GM06990 (cell line): Measurements from ENCODE around the gene NOTCH4.

Experiments
- DNase-seq: peaks from one replicate; pipeline ENCODE4 v3.0.0-alpha.2; 2011; ENCODE audit not compliant: insufficient read length; ENCODE audit errors: extremely low read depth
- H3K27me3 ChIP-seq: replicated peaks from 2 replicates; pipeline ENCODE4 v1.6.0; 2011; ENCODE audit warnings: low read length; ENCODE audit not compliant: control insufficient read depth, insufficient read depth
- H3K36me3 ChIP-seq: 2 replicates; pipeline ENCODE4 v1.5.1; 2011; ENCODE audit warnings: low read length; ENCODE audit not compliant: control insufficient read depth, insufficient read depth
- H3K4me3 ChIP-seq: replicated peaks from 2 replicates; pipeline ENCODE4 v1.5.1; 2011; ENCODE audit warnings: low read depth, mild to moderate bottlenecking, control low read depth, low read length
- TF ChIP-seq, protein P1 (sequence below): IDR thresholded peaks from 2 replicates; pipeline ENCODE4 v1.5.1; 2011; ENCODE audit warnings: low read length, control low read depth, mild to moderate bottlenecking, inconsistent platforms; ENCODE audit not compliant: insufficient read depth, poor library complexity, severe bottlenecking

The NOTCH4 gene

DNA sequence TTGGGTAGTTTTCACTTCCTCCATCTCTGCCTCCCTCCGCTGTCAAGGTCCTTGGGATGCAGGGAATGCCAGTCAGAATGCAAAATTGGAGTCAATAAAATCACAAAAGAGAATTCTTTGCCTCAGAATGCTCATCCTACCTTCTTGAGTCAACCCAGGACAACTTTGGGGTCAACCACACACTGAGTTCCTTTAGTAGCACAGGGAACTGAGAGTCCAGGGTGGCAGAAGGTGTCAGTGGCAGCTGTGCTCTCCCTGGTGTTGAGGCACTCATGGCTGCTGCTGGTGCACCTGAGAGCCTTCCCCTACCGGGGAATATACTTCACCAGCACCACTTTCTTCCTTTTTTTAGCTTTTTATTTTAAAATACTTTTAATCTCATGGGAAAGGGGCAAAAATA is 829 bp upstream of the NOTCH4 start:
- peak; percentile 36 for DNase-seq
- no peaks in the 10 kb centered on the region for H3K36me3 ChIP-seq
- no peaks in the 10 kb centered on the region; the same call in 1 of the 2 replicates for H3K27me3 ChIP-seq
- TF ChIP-seq, protein P1, sequence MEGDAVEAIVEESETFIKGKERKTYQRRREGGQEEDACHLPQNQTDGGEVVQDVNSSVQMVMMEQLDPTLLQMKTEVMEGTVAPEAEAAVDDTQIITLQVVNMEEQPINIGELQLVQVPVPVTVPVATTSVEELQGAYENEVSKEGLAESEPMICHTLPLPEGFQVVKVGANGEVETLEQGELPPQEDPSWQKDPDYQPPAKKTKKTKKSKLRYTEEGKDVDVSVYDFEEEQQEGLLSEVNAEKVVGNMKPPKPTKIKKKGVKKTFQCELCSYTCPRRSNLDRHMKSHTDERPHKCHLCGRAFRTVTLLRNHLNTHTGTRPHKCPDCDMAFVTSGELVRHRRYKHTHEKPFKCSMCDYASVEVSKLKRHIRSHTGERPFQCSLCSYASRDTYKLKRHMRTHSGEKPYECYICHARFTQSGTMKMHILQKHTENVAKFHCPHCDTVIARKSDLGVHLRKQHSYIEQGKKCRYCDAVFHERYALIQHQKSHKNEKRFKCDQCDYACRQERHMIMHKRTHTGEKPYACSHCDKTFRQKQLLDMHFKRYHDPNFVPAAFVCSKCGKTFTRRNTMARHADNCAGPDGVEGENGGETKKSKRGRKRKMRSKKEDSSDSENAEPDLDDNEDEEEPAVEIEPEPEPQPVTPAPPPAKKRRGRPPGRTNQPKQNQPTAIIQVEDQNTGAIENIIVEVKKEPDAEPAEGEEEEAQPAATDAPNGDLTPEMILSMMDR: no peak
- no peak overlapping the region for H3K4me3 ChIP-seq

DNA sequence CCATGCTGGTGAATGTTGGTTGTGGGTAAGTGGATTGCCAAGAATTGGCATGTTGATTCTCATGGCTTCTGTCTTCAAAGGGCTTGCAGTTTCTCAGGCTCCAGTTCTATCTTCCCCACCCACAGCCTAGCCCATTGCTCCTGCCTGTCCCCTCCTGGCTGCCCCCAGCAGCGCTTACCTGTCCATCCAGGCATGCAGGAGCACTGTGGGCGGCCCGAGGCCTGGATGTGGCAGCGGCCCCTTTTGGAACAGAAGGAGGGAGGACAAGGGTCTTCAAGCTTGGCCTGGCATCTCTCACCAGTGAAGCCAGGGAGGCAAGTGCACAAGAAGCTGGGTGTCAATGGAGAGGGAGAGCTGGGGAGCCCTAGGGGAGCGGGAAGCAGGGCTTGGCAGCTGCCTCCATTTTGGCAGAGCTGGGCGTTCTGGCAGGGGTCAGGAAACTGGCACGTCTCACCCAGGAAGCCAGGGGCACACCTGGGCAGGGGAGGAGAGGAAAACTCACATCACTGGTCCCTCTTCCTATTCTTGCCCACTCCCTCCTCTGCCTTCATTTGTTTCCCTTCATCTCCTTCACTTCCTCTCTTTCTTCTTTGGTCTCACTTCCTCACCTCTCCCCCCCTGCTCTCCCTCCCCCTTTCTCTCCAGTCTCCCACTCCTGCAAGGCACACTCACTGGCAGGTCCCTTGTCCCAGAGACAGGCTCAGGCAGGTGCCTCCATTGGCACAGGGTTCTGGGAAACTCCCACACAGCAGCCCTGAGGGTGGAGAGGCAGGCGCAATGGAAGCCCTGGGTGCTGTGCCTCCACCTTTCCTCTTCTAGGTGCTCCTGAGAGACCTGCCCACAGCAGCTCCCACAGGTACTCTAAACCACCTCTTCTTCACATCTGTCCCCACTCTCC is 1.3 kb downstream of the NOTCH4 start:
- TF ChIP-seq, protein P1: no peak
- Histone ChIP-seq H3K4me3 (no peak overlapping the region), H3K36me3 (no peaks in the 10 kb centered on the region), H3K27me3 (no peaks in the 10 kb centered on the region; the same call in 1 of the 2 replicates)
- no peak for DNase-seq

DNA sequence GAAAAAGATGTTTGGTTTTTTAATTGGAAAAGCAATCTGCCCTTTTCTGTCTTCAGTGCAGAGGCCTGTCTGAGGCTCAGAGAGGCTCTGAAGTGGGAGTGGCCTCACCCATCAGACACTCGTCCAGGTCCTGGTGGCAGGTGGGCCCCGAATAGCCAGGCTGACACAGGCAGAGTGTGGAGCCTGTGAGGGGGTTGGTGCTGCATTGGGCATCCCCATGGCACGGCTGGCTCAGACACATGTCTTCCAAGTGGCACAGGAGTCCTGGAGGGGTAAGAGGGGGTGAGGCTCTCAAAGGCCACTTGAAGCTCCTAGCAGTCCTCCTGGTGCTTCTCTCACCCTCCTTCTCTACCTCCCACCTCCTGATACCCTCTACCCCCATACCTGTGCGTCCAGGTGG is 3.8 kb downstream of the NOTCH4 start:
- Histone ChIP-seq H3K36me3 (no peaks in the 10 kb centered on the region), H3K4me3 (no peak overlapping the region), H3K27me3 (no peaks in the 10 kb centered on the region; the same call in none of the 2 replicates)
- DNase-seq: no peak
- TF ChIP-seq, protein P1: no peak

DNA sequence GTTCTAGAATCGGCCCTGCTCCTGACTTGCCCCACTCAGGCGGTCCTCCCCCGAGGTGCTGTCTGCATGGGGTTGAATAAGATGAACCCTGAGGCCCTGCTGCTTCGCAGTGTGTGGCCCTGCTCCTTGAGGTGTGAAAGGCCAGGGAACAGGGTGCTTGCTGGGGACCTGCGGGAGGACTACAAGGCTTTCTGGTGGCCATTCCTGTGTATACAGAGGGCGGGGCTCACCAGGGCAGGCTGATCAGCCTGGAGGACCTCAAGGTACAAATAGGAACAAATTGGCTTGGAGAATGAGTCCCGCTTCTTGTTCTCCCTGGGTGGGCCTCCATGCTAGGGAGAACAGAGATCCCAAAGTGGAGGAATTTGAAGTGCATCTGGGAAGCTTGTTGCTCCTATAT is 5.7 kb downstream of the NOTCH4 start:
- no peaks in the 10 kb centered on the region; the same call in none of the 2 replicates for H3K27me3 ChIP-seq
- no peak overlapping the region for H3K4me3 ChIP-seq
- no peaks in the 10 kb centered on the region for H3K36me3 ChIP-seq
- TF ChIP-seq, protein P1: no peak
- DNase-seq: no peak

DNA sequence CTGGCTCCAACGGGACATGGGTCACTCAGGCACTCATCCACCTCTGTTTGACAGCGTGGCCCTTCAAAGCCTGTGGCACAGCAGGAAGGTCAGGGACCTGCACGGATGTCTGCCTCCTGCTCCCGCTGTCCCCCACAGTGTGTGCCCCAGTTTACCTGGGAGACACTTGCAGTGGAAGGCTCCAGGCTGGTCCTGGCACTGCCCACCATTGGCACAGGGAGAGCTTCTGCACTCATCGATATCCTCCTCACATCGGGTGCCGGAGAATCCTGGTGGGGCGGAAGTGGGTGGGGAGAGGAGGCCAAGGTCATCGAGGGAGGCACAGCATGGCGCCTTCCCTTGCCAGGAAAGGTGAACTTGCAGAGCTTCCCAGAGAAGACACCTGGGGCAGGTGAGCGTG is 6.9 kb downstream of the NOTCH4 start:
- Histone ChIP-seq H3K4me3 (no peak overlapping the region), H3K27me3 (no peaks in the 10 kb centered on the region; the same call in none of the 2 replicates), H3K36me3 (no peaks in the 10 kb centered on the region)
- no peak for DNase-seq
- TF ChIP-seq, protein P1: no peak
